Activated CD8-positive, alpha-beta T cell treated with anti-CD3 and anti-CD28 coated beads for 36 hours (primary cell): ENCODE results near the gene GRAMD4. TPM values are rescaled to one million over a fixed set of nuclear protein-coding genes. Genes with fewer than 3 reads are reported as not detected.
"Not testable (repeated sequence)": the region's sequence is repeated elsewhere in the genome, so short reads cannot be mapped to it uniquely, and the experiment has no call there.

Experiments used
- ATAC-seq: fragments of 200-7000 bp; cut with Tn5 transposase; one replicate; pipeline ENCODE4 v1.10.0; 2021; ENCODE audit warnings: mild to moderate bottlenecking, moderate library complexity
- CTCF ChIA-PET: fragments of 350-600 bp; sonication (Branson Sonifier 250); formaldehyde crosslinking; loops from one replicate; lab custom pipeline; 2021; ENCODE audit warnings: antibody characterized with exemption; lab: Charles Lee
- POLR2A ChIA-PET: fragments of 350-600 bp; sonication (Branson Sonifier 250); formaldehyde crosslinking; loops from one replicate; lab custom pipeline; 2021; ENCODE audit warnings: antibody characterized with exemption; lab: Charles Lee
- DNase-seq: peaks from one replicate; pipeline ENCODE4 v3.0.0-alpha.2; 2020
- H3K27ac Mint-ChIP-seq: one replicate; pipeline ENCODE4 v1.8.0; 2021; ENCODE audit warnings: mild to moderate bottlenecking, mixed read lengths
- H3K27me3 Mint-ChIP-seq: one replicate; pipeline ENCODE4 v1.8.0; 2021; ENCODE audit warnings: mixed read lengths
- H3K36me3 Mint-ChIP-seq: one replicate; pipeline ENCODE4 v1.8.0; 2021; ENCODE audit warnings: low read depth, mixed read lengths
- H3K4me1 Mint-ChIP-seq: one replicate; pipeline ENCODE4 v1.8.0; 2021; ENCODE audit warnings: low read depth, mixed read lengths
- H3K4me3 Mint-ChIP-seq: one replicate; pipeline ENCODE4 v1.8.0; 2021; ENCODE audit warnings: mild to moderate bottlenecking, moderate library complexity, mixed read lengths
- H3K9me3 Mint-ChIP-seq: one replicate; pipeline ENCODE4 v1.8.0; 2021; ENCODE audit warnings: mixed read lengths
- CTCF ChIP-seq: fragments of 200-600 bp; IDR thresholded peaks from one replicate; pipeline ENCODE4 v1.8.0; 2022; ENCODE audit warnings: antibody characterized with exemption, mild to moderate bottlenecking
- intact Hi-C: fragments of 100-400 bp; cut with micrococcal nuclease; formaldehyde crosslinking; loops from one replicate; pipeline ENCODE4 v1.10.0; 2022
- total RNA-seq, 2 experiments: library from RNA; stranded (reverse); gene quantifications; one replicate each; pipeline ENCODE4 v1.2.3, GENCODE V29; 2021

The GRAMD4 gene
- total RNA-seq, 2 experiments from 2014 or later: 26.9 to 28.1 TPM

GRCh38 chr22:46641811-46642266 is 21.7 kb downstream of the GRAMD4 start:
- H3K36me3 Mint-ChIP-seq: no peaks in the 10 kb centered on the region
- H3K4me1 Mint-ChIP-seq: no peaks in the 10 kb centered on the region
- ATAC-seq (no peak), DNase-seq (no peak)
- intact Hi-C loops: no loop called here
- H3K27ac Mint-ChIP-seq: no peak overlapping the region
- no peak for TF ChIP-seq CTCF
- POLR2A ChIA-PET: no interaction called here
- no peaks in the 10 kb centered on the region for H3K27me3 Mint-ChIP-seq
- no peak overlapping the region for H3K4me3 Mint-ChIP-seq
- CTCF ChIA-PET: no interaction called here
- H3K9me3 Mint-ChIP-seq: no peaks in the 10 kb centered on the region

- H3K4me3 Mint-ChIP-seq, CTCF ChIA-PET, H3K4me1 Mint-ChIP-seq, intact Hi-C loops, H3K27ac Mint-ChIP-seq, ATAC-seq, H3K36me3 Mint-ChIP-seq, DNase-seq, H3K9me3 Mint-ChIP-seq, H3K27me3 Mint-ChIP-seq: not testable (repeated sequence)
- POLR2A ChIA-PET: interaction anchor here (0.5 to 0.6 kb wide), 2 partner anchors 24 to 212 kb away, joined by 3 read pairs; no protein-coding TSS in a partner anchor
Observed at GRCh38 chr22:46642840-46643480, 22.8 kb downstream of the GRAMD4 start.

GRCh38 chr22:46646531-46647215 is 26.5 kb downstream of the GRAMD4 start:
- POLR2A ChIA-PET: no interaction called here
- ATAC-seq (no peak), DNase-seq (no peak)
- Mint-ChIP-seq H3K36me3 (no peaks in the 10 kb centered on the region), H3K9me3 (no peaks in the 10 kb centered on the region), H3K27me3 (no peaks in the 10 kb centered on the region), H3K4me3 (no peak overlapping the region), H3K27ac (no peak overlapping the region), H3K4me1 (peaks cover 4% of the 10 kb centered on the region)
- CTCF ChIA-PET: no interaction called here
- no peak for TF ChIP-seq CTCF
- intact Hi-C loops: no loop called here

GRCh38 chr22:46648225-46648820 is 28.1 kb downstream of the GRAMD4 start:
- CTCF ChIA-PET, H3K4me3 Mint-ChIP-seq, POLR2A ChIA-PET, H3K27ac Mint-ChIP-seq, H3K9me3 Mint-ChIP-seq, H3K27me3 Mint-ChIP-seq, H3K36me3 Mint-ChIP-seq, ATAC-seq, DNase-seq, intact Hi-C loops: not testable (repeated sequence)
- H3K4me1 Mint-ChIP-seq: peaks cover 18% of the 10 kb centered on the region

GRCh38 chr22:46649141-46650077 is 29.2 kb downstream of the GRAMD4 start:
- H3K4me1 Mint-ChIP-seq: peaks cover 25% of the 10 kb centered on the region
- H3K4me3 Mint-ChIP-seq: no peak overlapping the region
- H3K27ac Mint-ChIP-seq: no peak overlapping the region
- DNase-seq (no peak), ATAC-seq (no peak)
- TF ChIP-seq CTCF: no peak
- H3K27me3 Mint-ChIP-seq: no peaks in the 10 kb centered on the region
- H3K9me3 Mint-ChIP-seq: no peaks in the 10 kb centered on the region
- peaks cover 2% of the 10 kb centered on the region for H3K36me3 Mint-ChIP-seq
- CTCF ChIA-PET: interaction anchor here (1.2 kb wide), 1 partner anchor 86 kb away, joined by 3 read pairs; no protein-coding TSS in a partner anchor
- intact Hi-C loops: no loop called here
- POLR2A ChIA-PET: no interaction called here
